Endothelial cell of umbilical vein (primary cell): Measurements from ENCODE around the gene DNAI1. TPM values are rescaled to one million over a fixed set of nuclear protein-coding genes. Genes with fewer than 3 reads are reported as not detected.

ENCODE experiments used
- BruUV-seq: library from RNA; stranded (reverse); fragments of 400-500 nt; replicated peaks from 2 replicates; lab custom pipeline; 2021; lab: Mats Ljungman, UMichigan
- CTCF ChIA-PET: fragments of 300-600, 350-600 bp; sonication (Branson Sonifier 250); formaldehyde crosslinking; loops from one replicate; lab custom pipeline; 2021; ENCODE audit warnings: antibody characterized with exemption, inconsistent platforms; lab: Charles Lee
- POLR2A ChIA-PET: fragments of 300-600, 350-600 bp; sonication (Branson Sonifier 250); formaldehyde crosslinking; loops from one replicate; lab custom pipeline; 2021; ENCODE audit warnings: antibody characterized with exemption, inconsistent platforms; lab: Charles Lee
- DNase-seq: peaks from one replicate; pipeline ENCODE4 v3.0.0-alpha.2; 2011; ENCODE audit warnings: low read depth, low spot score
- FAIRE-seq: peaks from 2 replicates; lab custom pipeline; 2011; peaks lifted over from hg19 to GRCh38; lab: Jason Lieb, UNC
- H2AFZ ChIP-seq: 2 replicates; pipeline ENCODE4 v1.6.0; 2012; ENCODE audit warnings: low read depth, low read length, control low read depth, inconsistent platforms
- H3K27ac ChIP-seq: 2 replicates; pipeline ENCODE4 v1.5.1; 2011; ENCODE audit warnings: low read depth, mild to moderate bottlenecking, control low read depth, low read length, moderate library complexity; ENCODE audit not compliant: insufficient read depth
- H3K27me3 ChIP-seq, 2 experiments: 2 replicates each; pipeline versions ENCODE4 v1.6.0 to v1.6.1; 2011; ENCODE audit warnings: low read length in 2 of 2, mixed read lengths in 1 of 2; ENCODE audit not compliant: control insufficient read depth in 2 of 2, insufficient read depth in 2 of 2
- H3K36me3 ChIP-seq, 2 experiments: 2 replicates in 1 of 2; 3 replicates in 1 of 2; pipeline ENCODE4 v1.5.1; 2011; ENCODE audit warnings: low read length in 2 of 2, mild to moderate bottlenecking in 1 of 2, moderate library complexity in 1 of 2; ENCODE audit not compliant: control insufficient read depth in 2 of 2, insufficient read depth in 2 of 2; ENCODE audit errors: extremely low read depth in 1 of 2
- H3K4me1 ChIP-seq: 3 replicates; pipeline ENCODE4 v1.5.1; 2011; ENCODE audit warnings: mild to moderate bottlenecking, low read length; ENCODE audit not compliant: control insufficient read depth, insufficient read depth; ENCODE audit errors: extremely low read depth
- H3K4me2 ChIP-seq: 2 replicates; pipeline ENCODE4 v1.6.1; 2011; ENCODE audit warnings: low read length, control low read depth, mixed read lengths; ENCODE audit not compliant: insufficient read depth
- H3K4me3 ChIP-seq, 3 experiments: fragments of 200-600 bp in 1 of 3; sonication (generic), shearing (Covaris generic) in 1 of 3; replicated peaks in 1 of 3; 2 replicates each; pipeline ENCODE4 v1.5.1; 2011 to 2016; ENCODE audit warnings: control low read depth in 3 of 3, low read length in 3 of 3, mild to moderate bottlenecking in 2 of 3, inconsistent platforms in 1 of 3, low read depth in 1 of 3, moderate library complexity in 1 of 3; ENCODE audit not compliant: insufficient read depth in 1 of 3
- H3K79me2 ChIP-seq: 2 replicates; pipeline ENCODE4 v1.6.0; 2012; ENCODE audit warnings: low read length, inconsistent platforms; ENCODE audit not compliant: control insufficient read depth, insufficient read depth
- H3K9ac ChIP-seq: replicated peaks from 2 replicates; pipeline ENCODE3; 2011; ENCODE audit warnings: low read length, control low read depth; ENCODE audit not compliant: insufficient read depth; ENCODE audit errors: extremely low read depth
- H3K9me1 ChIP-seq: replicated peaks from 3 replicates; pipeline ENCODE4 v1.6.0; 2011; ENCODE audit warnings: mild to moderate bottlenecking, low read length; ENCODE audit not compliant: control insufficient read depth, insufficient read depth; ENCODE audit errors: extremely low read depth
- H3K9me3 ChIP-seq: replicated peaks from 2 replicates; pipeline ENCODE4 v1.5.1; 2012; ENCODE audit warnings: low read length, inconsistent platforms; ENCODE audit not compliant: control insufficient read depth, insufficient read depth
- H4K20me1 ChIP-seq: replicated peaks from 2 replicates; pipeline ENCODE3; 2011; ENCODE audit warnings: mild to moderate bottlenecking, low read length; ENCODE audit not compliant: control insufficient read depth, insufficient read depth; ENCODE audit errors: extremely low read depth
- EZH2 ChIP-seq: IDR thresholded peaks from 2 replicates; pipeline ENCODE4 v1.6.1; 2012; ENCODE audit warnings: borderline replicate concordance, low read depth, mild to moderate bottlenecking, moderate library complexity, low read length, inconsistent platforms; ENCODE audit not compliant: severe bottlenecking
- FOS ChIP-seq: IDR thresholded peaks from 2 replicates; pipeline ENCODE4 v1.6.1; 2011; ENCODE audit warnings: mild to moderate bottlenecking, low read length, moderate library complexity, borderline replicate concordance; ENCODE audit not compliant: insufficient read depth
- GATA2 ChIP-seq: IDR thresholded peaks from 2 replicates; pipeline ENCODE4 v1.7.0; 2011; ENCODE audit warnings: low read depth, mild to moderate bottlenecking, moderate library complexity, mixed read lengths, low read length; ENCODE audit not compliant: insufficient read length, insufficient read depth
- JUN ChIP-seq: IDR thresholded peaks from 2 replicates; pipeline ENCODE4 v1.6.1; 2011; ENCODE audit warnings: borderline replicate concordance, low read depth; ENCODE audit not compliant: insufficient read length, insufficient read depth
- MAX ChIP-seq: IDR thresholded peaks from 2 replicates; pipeline ENCODE4 v1.6.1; 2011; ENCODE audit not compliant: insufficient read depth, insufficient read length
- MYC ChIP-seq: IDR thresholded peaks from one replicate; pipeline ENCODE4 v1.6.1; 2011; ENCODE audit warnings: mild to moderate bottlenecking, low read depth, low read length
- POLR2A ChIP-seq: IDR thresholded peaks from 2 replicates; pipeline ENCODE4 v1.6.1; 2012; ENCODE audit warnings: low read depth, mild to moderate bottlenecking, control low read depth, low read length
- POLR2AphosphoS5 ChIP-seq: IDR thresholded peaks from 2 replicates; pipeline ENCODE4 v1.6.1; 2012; ENCODE audit warnings: low read depth, mild to moderate bottlenecking, control low read depth, low read length, moderate library complexity; ENCODE audit not compliant: insufficient read depth
- dilution Hi-C: fragments of 300-500 bp; cut with MboI; formaldehyde crosslinking; loops from one replicate; pipeline ENCODE4 v1.15.0; 2019; ENCODE audit warnings: low sequenced_read_pairs; ENCODE audit not compliant: extremely low pct_ligation_motif_present
- intact Hi-C: fragments of 100-400 bp; cut with micrococcal nuclease; formaldehyde crosslinking; loops from one replicate; pipeline ENCODE4 v1.10.0; 2022
- polyA plus RNA-seq, 4 experiments: library from polyadenylated mRNA; depleted of rRNA in 3 of 4; stranded (reverse) in 3 of 4; unstranded in 1 of 4; fragments of >200 nt; gene quantifications; 2 replicates each; pipeline versions ENCODE4 v1.2.1 to v1.2.3, GENCODE V29; 2011 to 2012; ENCODE audit warnings: missing spikeins in 1 of 4
- total RNA-seq: library from RNA; stranded (reverse); gene quantifications from 2 replicates; pipeline ENCODE4 v1.2.3, GENCODE V29; 2021
- TF ChIP-seq, protein P1 (sequence below), 2 donors: IDR thresholded peaks; 1 replicate in 1 of 2; 2 replicates in 1 of 2; pipeline ENCODE4 v1.5.1; 2011; ENCODE audit warnings: low read length in 2 of 2, mild to moderate bottlenecking in 2 of 2, moderate library complexity in 2 of 2, control low read depth in 1 of 2, inconsistent platforms in 1 of 2, low read depth in 1 of 2; ENCODE audit not compliant: insufficient read depth in 1 of 2; ENCODE audit errors: extremely low read depth in 1 of 2

Gene DNAI1
- total and polyA plus RNA-seq, 2 donors (not counting 3 experiments of a cell fraction or from before 2014, with no cell fraction given), result not detected

DNA sequence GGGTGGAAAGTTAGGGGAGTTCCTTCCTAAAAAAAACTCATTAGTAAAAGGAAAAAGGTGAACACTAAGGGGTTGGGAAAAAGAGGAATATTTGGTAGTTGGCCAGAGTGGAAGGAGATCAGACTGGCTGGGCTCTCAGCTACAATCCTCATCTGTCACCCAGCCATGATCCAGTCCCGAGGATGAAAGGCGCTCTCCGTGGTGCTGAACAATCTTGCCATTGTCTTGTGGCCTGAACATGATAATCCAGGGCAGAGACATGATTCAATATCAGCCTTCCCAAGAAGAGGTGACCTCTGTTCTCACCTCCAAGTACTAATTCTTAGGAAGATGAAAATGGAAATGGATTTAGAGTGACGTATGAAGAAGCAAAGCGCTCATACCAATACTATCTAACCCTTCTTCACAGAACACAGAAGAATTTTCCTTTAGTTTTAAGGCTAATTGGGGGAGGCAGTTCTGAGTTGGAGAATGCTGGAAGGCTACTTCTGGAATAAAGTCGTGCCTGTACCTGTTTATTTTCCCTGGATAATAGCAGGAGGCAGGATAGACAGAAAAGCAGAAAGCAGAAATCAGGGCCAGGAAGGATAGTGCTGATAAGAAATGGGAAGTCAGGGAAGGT is 45.3 kb upstream of the DNAI1 start:
- no peaks in the 10 kb centered on the region for H3K4me1 ChIP-seq
- no peaks in the 10 kb centered on the region for H3K27me3 ChIP-seq
- CTCF ChIA-PET, result interaction anchor here (1.4 to 4.1 kb wide), 3 partner anchors 9 to 15 kb away, joined by 3 to 26 read pairs (median 4); no protein-coding TSS in a partner anchor
- no peaks in the 10 kb centered on the region for H3K79me2 ChIP-seq
- no peak overlapping the region for H3K4me2 ChIP-seq
- TF ChIP-seq MYC (no peak), MAX (no peak), POLR2AphosphoS5 (no peak), GATA2 (no peak), POLR2A (no peak), JUN (no peak), FOS (no peak), EZH2 (no peak)
- TF ChIP-seq, protein P1, sequence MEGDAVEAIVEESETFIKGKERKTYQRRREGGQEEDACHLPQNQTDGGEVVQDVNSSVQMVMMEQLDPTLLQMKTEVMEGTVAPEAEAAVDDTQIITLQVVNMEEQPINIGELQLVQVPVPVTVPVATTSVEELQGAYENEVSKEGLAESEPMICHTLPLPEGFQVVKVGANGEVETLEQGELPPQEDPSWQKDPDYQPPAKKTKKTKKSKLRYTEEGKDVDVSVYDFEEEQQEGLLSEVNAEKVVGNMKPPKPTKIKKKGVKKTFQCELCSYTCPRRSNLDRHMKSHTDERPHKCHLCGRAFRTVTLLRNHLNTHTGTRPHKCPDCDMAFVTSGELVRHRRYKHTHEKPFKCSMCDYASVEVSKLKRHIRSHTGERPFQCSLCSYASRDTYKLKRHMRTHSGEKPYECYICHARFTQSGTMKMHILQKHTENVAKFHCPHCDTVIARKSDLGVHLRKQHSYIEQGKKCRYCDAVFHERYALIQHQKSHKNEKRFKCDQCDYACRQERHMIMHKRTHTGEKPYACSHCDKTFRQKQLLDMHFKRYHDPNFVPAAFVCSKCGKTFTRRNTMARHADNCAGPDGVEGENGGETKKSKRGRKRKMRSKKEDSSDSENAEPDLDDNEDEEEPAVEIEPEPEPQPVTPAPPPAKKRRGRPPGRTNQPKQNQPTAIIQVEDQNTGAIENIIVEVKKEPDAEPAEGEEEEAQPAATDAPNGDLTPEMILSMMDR (IDR thresholded peaks at IDR 0.05; ENCODE audit: extremely low read depth in 1 of 2, insufficient read depth in 1 of 2, low read depth in 1 of 2, low read length in 2 of 2), result no peak
- no peak overlapping the region for H2AFZ ChIP-seq
- H3K9ac ChIP-seq, result no peak overlapping the region
- no peak overlapping the region for H3K4me3 ChIP-seq
- no peaks in the 10 kb centered on the region for H3K9me3 ChIP-seq
- no peaks in the 10 kb centered on the region for H3K9me1 ChIP-seq
- POLR2A ChIA-PET, result no interaction called here
- DNase-seq (peak; percentile 42), FAIRE-seq (peak; percentile 86)
- no peak overlapping the region for H3K27ac ChIP-seq
- dilution Hi-C loops (loop anchor here (25.0 kb wide), 1 partner anchor 99 kb away; the partner anchor contains the start of gene ENHO), intact Hi-C loops (loop anchor here (1.0 kb wide), 1 partner anchor 17 kb away; no protein-coding TSS in a partner anchor)
- H4K20me1 ChIP-seq, result peaks cover 5% of the 10 kb centered on the region
- no peaks in the 10 kb centered on the region for H3K36me3 ChIP-seq
- BruUV-seq, result no TSS peak
